Stimulated activated CD8-positive, alpha-beta memory T cell treated with anti-CD3 and anti-CD28 coated beads, Interleukin-15, amount 100 ng/mL, for 24 hours (primary cell): ENCODE data around the gene SLC15A4.

Experiments used
- DNase-seq: peaks from one replicate; pipeline ENCODE4 v3.0.0-alpha.2; 2020; ENCODE audit warnings: low read depth

The SLC15A4 gene

GRCh38 chr12:128794661-128795529 lies 28.9 kb downstream of the SLC15A4 start:
- no peak for DNase-seq

- no peak for DNase-seq
Observed at GRCh38 chr12:128793701-128794100, 30.1 kb downstream of the SLC15A4 start.

- DNase-seq, result no peak
Observed at GRCh38 chr12:128792881-128793280, 30.9 kb downstream of the SLC15A4 start.

GRCh38 chr12:128792398-128792797 lies 31.4 kb downstream of the SLC15A4 start:
- no peak for DNase-seq

- DNase-seq, result no peak
Observed at GRCh38 chr12:128791395-128792322, 32.1 kb downstream of the SLC15A4 start.

- DNase-seq, result no peak
Observed at GRCh38 chr12:128790653-128791373, 32.9 kb downstream of the SLC15A4 start.

GRCh38 chr12:128790221-128790620 lies 33.5 kb downstream of the SLC15A4 start:
- no peak for DNase-seq

- DNase-seq, result no peak
Observed at GRCh38 chr12:128789356-128789929, 34.3 kb downstream of the SLC15A4 start.

GRCh38 chr12:128787827-128788226 lies 35.9 kb downstream of the SLC15A4 start:
- DNase-seq, result no peak

GRCh38 chr12:128786741-128787391 lies 36.9 kb downstream of the SLC15A4 start:
- DNase-seq, result no peak

GRCh38 chr12:128784030-128784760 lies 39.6 kb downstream of the SLC15A4 start:
- DNase-seq, result no peak

- no peak for DNase-seq
Observed at GRCh38 chr12:128783129-128783574, 40.6 kb downstream of the SLC15A4 start.

- no peak for DNase-seq
Observed at GRCh38 chr12:128779901-128780300, 43.9 kb downstream of the SLC15A4 start.

GRCh38 chr12:128772249-128772648 lies 51.5 kb downstream of the SLC15A4 start:
- DNase-seq, result no peak

GRCh38 chr12:128771681-128772080 lies 52.1 kb downstream of the SLC15A4 start:
- DNase-seq, result no peak

- DNase-seq, result no peak
Observed at GRCh38 chr12:128767518-128767917, 56.2 kb downstream of the SLC15A4 start.

- no peak for DNase-seq
Observed at GRCh38 chr12:128766738-128767501, 56.8 kb downstream of the SLC15A4 start.

- DNase-seq, result no peak
Observed at GRCh38 chr12:128763395-128763794, 60.4 kb downstream of the SLC15A4 start.

GRCh38 chr12:128761379-128761790 lies 62.4 kb downstream of the SLC15A4 start:
- DNase-seq, result no peak

- DNase-seq, result no peak
Observed at GRCh38 chr12:128755566-128755965, 68.2 kb downstream of the SLC15A4 start.
